Iris pigment epithelial cell (primary cell): ENCODE measurements around the gene NPAS2.

Experiments
- DNase-seq: peaks from one replicate; pipeline ENCODE4 v3.0.0-alpha.2; 2011; ENCODE audit warnings: low read depth

The NPAS2 gene

DNA sequence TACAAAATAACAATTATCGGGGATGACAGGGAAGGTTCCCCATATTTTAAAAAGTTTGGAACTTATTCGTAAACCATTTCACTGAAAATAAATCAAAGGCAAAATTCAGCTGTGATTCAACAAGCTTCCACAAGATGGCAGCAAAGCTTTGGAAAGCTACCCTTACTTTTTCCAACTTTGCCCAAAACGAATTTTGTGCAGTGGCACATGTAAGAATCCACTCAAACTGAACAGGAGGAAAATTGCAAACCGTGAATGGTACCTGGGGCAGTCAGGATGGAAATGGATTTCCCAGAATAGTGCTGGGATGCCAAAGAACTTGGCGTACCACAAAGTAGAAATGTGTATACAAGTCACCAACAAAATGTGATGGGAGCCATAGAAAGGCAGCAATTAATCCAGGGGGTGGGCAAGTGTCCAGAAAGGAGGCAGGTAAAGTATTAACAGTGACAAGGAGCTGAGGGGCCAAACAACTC lies 192.8 kb downstream of the NPAS2 start:
- DNase-seq: peak; percentile 31

DNA sequence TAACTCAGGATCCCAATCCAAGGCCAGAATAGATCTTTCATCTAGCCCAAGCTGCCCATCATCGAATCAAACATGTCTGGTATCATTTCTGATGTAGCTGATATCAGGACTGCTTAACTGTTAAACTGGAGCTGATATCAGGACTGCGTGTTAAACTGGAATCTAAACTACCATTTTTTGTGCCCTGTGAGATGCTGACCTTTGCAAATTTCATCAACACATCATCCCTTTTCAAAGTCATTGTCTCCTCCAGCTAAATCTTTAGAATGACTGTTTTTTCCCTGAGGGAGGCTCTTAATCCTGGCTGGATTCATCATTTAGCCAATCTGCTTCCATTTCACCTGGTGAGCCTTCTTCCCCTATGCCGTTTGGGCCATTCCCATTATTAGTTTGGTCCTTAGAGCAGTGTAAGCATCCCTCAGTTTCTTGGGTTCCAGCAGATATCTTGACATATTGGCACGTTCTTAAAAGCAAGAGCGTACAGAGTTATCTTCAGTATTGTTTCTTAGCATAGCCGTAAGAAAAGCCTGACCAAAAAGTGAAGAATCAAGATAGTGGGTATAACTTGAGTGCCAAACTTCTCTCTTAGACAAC lies 194.4 kb downstream of the NPAS2 start:
- no peak for DNase-seq

- DNase-seq: no peak
Measured at GRCh38 chr2:101017371-101017770, 197.4 kb downstream of the NPAS2 start.

DNA sequence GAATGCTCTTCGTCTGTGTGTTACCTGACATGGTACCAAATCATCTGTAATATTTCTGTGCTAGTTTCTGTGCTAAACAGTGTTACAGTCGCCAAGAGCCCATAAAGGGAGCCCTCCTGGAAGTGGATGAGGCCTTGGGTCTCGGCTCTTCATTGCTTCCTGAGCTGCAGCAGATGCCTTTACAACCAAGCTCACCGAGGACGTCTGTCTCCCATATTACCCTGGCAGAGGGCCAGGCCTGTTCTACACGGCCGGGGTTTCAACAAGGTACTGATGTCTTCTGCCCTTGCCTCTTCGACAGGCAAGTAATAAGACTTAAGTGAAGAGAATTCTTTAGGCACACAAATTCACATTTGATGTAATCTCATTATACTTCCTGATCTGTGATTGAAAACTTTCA lies 199.0 kb downstream of the NPAS2 start:
- DNase-seq: no peak

- no peak for DNase-seq
Measured at GRCh38 chr2:101022221-101022620, 202.3 kb downstream of the NPAS2 start.

DNA sequence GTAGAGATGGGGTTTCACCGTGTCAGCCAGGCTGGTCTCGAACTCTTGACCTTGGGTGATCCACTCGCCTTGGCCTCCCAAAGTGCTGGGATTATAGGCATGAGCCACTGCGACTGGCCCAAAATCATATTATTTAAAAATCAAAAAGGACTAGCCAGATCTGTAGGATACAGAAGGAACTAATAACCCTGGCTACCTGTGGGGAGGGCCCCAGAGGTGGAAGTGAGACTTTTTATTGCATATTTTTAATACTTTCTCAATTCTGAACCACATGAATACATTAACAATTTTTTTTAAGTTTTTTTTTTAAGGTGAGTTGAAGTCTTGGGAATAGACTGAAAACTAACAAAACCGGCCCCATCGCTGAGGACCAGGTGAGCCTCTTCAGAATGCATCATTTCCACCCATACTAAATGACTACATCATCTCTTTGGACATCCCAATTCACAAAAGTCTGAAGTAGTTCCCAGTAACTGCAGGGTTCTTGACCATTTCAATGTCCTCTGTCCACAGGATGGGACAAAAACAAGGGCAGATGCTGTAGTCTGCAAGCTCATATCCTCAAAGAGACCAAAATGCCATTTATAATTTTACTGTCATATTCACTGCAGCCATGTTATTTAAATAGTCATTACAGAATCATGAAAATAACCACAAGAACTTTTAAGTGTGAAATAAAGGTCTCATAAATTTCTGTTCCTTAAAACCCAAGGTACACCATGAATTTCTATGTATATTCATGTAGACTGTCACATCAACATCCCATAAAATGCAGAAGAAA lies 203.6 kb downstream of the NPAS2 start:
- no peak for DNase-seq

- no peak for DNase-seq
Measured at GRCh38 chr2:101025561-101025960, 205.6 kb downstream of the NPAS2 start.

DNA sequence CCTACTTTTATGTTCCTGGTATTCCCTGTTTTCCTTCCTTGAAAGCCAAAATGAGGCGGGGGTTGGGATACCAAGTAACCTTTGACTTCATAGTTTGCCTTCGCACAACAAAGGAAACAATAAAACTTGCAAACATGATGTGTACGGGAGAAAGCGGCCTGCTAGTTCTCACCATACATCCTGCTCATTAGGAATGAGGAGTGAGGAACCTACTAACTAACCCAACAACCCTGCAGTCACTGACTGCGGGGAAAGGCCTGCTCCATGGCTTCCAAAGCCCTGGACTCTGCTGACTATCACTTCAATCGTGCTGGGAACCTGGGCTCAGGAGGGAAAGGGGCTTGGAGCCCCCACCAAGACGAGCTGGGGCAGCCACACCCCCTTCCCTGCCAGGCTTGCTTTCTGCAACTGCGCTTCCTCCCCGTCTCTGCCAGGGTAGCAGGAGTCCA lies 206.3 kb downstream of the NPAS2 start:
- no peak for DNase-seq

DNA sequence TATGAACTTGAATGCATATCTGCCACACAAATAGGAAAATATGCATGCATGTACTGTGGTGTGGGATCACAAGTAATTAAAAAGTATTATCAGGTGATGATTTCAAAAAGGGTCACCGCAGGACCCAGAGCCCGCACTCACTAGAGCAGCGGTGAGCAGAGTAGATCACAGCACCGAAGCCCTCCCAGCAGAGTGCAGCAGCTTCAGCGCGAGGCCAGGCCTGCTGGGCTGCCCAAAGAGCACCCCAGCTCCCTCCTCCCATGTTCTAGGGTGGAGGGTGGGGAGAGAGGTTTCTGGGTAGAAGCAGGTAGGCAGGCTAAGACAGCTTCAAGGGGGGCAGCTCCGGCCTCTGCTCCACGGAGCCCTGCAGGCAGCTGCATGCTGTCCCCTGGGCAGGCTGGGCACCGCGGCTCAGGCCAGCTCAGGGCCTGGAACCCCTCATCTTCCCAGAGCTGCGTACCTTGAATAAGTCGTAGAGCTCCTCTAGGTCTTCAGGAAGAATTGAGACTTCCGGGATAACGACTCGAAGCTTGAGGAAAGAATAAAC lies 207.1 kb downstream of the NPAS2 start:
- DNase-seq: no peak

DNA sequence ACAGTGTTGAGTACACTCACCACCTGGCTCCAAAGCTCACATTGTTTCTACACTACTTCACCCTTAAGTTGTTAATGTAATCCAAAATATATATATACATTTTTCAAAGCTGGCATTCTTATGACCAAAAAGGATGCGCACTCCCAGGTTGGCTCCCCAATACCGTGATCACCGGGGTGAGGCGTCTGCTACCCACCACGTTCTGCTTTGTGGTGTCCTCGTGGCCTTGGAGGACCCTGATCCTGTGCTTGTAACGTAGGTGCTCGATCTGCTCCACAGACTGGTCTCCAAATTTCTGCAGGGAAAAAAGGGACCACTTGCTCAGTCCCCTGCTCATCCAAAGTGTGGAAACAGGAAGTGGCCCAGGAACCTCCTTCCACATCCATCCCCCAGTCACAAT lies 207.9 kb downstream of the NPAS2 start:
- DNase-seq: no peak

DNA sequence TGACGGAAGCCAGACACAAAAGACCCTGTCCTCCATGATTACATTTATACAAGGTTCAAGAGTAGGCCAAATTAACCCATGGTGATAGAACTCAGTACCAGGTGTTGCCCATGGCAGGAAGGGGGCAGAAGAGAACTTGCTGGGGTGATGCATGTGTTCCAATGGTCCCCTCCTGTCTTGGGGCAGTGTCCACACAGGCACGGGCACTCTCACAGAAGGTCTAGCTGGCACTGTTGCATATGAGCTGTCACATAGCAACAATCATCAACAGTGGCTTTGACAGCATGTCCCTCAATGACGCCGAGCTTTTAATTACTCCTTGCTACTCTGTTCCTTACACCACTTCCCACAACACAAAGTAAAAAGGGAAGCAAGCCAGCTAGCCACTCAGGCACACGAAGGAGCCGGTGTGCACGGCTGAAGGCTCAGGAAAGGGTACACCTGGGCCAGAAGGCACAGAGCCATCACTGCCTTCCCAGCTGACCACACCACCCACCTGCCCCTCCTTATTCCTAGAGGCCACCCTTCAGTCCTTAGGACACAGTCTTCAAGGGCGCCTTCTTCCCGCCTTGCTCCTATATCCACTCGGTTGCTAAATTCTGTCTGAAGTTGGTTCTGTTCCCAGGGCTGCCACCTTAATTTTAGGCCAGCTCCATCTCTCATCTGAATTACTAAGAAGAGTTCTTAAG lies 211.1 kb downstream of the NPAS2 start:
- DNase-seq: no peak

DNA sequence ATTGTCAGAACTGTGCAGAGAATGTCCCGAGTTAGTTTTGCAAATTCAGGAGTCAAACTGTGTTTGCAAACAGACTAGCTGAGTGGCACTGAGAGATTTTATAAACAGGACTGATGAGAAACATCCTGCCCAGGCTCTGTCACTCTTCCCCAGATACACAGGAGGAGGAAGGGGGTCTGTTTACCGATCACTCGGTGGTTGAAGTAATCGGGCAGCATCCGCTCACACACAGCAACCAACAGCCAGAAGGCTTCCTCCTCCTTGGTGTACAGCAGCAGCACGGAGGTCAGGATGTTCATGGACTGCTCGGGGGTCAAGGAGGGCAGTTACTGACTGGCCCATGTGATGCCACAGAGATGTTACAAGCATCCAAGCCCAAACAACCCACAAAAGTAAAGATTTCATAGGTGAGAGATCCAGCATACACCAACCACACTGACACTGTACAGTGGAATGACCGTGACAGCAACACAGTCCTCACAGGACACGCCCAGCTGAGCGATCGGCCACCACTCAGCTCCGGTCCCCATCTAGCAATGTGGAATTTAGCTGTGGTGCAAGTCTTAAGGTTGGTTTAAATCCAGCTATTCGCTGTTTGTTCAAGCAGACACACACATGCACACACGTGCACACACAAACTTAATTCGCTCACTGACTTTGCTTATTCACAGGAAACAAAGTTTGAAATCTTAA lies 212.3 kb downstream of the NPAS2 start:
- DNase-seq: no peak

GRCh38 chr2:101036562-101036961 lies 216.6 kb downstream of the NPAS2 start:
- peak; percentile 28 for DNase-seq

DNA sequence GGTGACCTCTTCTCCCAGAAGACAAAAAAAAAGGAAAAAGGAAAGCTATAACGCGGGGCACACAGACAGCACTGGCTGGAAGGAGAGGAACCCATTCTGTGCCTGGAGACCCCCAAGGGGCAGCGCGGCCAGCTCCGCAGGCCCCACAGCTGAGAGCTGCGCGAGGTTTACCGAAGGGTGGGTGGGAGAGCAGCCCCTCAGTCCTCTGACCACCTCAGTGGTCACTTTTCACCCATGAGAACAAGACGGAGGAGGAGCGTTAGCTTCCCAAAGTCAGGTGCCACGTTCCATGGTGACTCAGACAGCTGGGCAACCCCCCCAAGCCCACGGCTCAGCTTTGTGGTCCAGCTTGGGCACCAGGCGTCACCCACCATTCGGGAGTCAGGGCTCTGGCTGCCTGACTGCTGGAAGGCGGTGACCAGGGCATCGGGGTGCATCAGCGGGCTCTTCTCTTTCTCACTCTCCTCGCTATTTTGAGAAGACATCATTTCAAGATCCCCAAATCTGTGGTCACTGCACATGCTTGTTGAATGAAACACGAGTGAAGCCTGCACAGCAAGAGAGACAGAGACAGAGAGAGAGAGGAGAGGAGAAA lies 217.3 kb downstream of the NPAS2 start:
- DNase-seq: no peak

DNA sequence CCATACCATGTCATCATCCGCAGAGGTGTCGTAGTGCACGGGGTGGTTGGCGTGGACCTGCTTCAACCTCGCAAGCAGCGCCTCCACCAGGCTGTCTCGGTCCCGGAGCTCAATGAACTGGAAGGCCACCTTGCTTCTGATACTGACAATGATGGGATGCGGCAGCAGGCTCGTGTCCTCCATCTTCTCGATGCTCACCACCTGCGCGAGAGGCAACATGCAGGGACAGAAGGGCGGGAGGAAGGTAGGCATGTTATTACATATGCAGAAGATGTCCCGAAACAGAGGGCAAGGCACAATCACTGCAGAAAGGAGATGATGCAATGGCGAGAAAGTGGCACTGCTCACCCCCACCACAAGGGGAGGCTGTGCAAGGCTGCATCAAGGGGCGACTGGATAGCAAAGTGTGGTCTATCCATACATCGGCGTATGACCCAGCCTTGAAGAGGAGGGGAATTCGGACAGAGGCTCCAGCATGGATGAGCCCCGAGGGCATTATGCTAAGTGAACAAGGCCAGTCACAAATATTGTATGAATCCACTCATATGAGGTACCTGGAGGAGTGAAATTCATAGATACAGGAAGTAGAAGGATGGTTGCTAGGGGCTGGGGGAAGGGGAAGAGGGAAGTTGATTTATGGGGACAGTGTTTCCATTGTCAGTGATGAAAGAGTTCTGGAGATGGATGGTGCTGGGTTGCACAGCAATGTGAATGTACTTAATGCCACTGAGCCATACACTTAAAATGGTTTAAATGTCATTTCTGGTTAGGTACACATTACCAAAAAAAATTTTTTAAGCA lies 218.7 kb downstream of the NPAS2 start:
- peak; percentile 11 for DNase-seq

DNA sequence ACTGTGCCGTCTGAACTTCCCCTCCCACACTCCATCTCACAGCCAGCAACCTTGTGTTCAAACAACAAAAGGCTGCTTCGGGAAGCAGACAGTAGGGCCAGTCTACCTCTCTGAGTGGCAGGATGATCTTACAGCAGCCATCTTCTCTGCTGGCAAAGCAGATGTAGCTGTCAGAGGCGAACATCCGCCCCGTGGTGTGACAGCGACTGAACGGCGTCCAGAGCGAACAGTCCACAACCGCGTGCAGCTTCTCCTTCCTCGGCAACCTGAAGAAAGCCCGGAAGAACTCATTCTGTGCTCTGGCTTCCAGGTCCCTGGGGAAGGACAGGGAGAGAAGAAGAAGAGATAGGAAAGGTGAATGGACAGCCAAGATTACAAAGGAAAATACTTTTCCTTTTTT lies 220.1 kb downstream of the NPAS2 start:
- DNase-seq: no peak

DNA sequence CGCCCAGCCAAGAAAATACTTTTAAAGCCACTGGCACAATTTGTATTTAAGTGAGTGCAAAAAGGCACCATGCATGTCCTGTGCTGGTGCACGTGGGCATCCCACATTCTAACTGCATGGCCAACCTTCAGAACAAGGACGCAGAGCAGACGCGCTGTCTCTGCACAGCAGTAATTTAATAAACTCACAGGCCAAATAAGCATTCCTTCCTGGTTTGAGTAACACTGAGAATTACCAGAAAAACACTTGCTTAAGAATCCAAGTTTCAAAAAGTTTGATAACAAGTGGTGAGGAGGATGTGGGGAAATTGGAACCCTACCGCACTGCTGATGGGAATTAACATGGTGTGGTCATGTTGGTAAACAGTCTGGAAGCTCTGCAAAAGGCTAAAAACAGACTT lies 220.8 kb downstream of the NPAS2 start:
- no peak for DNase-seq

DNA sequence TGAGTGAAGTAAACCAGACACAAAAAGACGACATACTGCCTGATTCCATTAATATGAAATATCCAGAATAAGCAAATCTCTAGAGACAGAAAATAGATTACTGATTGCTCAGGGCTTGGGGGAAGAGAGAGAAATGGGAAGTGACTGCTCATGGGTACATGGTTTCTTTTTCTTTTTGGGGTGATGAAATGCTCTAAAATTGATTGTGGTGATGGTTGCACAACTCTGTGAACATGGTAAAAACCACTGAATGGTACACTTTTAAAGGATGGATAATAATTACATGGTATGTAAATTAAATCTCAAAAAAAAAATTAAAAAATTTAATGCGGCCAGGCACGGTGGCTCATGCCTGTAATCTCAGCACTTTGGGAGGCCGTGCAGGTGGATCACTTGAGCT lies 221.5 kb downstream of the NPAS2 start:
- DNase-seq: no peak

GRCh38 chr2:101045330-101045729 lies 225.4 kb downstream of the NPAS2 start:
- DNase-seq: no peak
